ENCODE measurements around the gene GRIN2A. TPM values are rescaled to one million over a fixed set of nuclear protein-coding genes. Genes with fewer than 3 reads are reported as not detected.

GRIN2A gene
- total and polyA plus RNA-seq, 2 donors (not counting 3 experiments of a cell fraction or from before 2014, with no cell fraction given) = not detected

DNA sequence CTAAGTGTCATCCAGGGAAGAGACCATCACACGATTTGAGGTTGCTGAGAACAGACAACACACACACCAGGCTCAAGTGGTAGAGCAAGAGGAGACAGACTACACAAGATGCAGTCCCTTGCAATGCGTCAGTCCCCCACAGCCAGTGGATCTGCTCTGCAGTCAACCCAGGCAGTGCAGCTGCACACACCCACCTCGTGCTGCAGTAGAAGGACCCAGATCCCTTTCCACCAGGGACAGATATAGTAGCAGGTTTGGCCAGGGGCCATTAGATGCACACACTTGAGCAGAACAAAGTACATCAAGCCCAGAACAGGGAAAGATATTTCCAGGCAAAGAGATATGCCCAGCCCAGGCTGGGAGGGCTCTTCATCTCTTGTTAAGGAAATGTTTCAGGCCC, 112.9 kb downstream of the GRIN2A start:
- Histone ChIP-seq H3K27ac (ENCODE audit: insufficient read depth, low read depth, low read length) (no peak overlapping the region), H3K27me3 (ENCODE audit: control insufficient read depth in 2 of 2, insufficient read depth in 2 of 2, low read length in 2 of 2) (no peaks in the 10 kb centered on the region), H3K9me3 (replicated peaks; ENCODE audit: control insufficient read depth, insufficient read depth, low read length) (no peaks in the 10 kb centered on the region), H3K9me1 (replicated peaks; ENCODE audit: control insufficient read depth, extremely low read depth, insufficient read depth, low read length) (no peaks in the 10 kb centered on the region), H3K4me3 (replicated peaks in 1 of 3; ENCODE audit: insufficient read depth in 1 of 3, low read depth in 1 of 3, low read length in 3 of 3) (no peak overlapping the region), H3K4me2 (ENCODE audit: insufficient read depth, low read length) (no peak overlapping the region), H3K79me2 (ENCODE audit: control insufficient read depth, insufficient read depth, low read length) (no peaks in the 10 kb centered on the region), H3K9ac (replicated peaks; ENCODE audit: extremely low read depth, insufficient read depth, low read length) (no peak overlapping the region), H4K20me1 (replicated peaks; ENCODE audit: control insufficient read depth, extremely low read depth, insufficient read depth, low read length) (no peaks in the 10 kb centered on the region), H2AFZ (ENCODE audit: low read depth, low read length) (no peak overlapping the region), H3K4me1 (ENCODE audit: control insufficient read depth, extremely low read depth, insufficient read depth, low read length) (no peaks in the 10 kb centered on the region), H3K36me3 (ENCODE audit: control insufficient read depth in 2 of 2, extremely low read depth in 1 of 2, insufficient read depth in 2 of 2, low read length in 2 of 2) (no peaks in the 10 kb centered on the region)
- ChIA-PET CTCF (no interaction called here), POLR2A (no interaction called here)
- FAIRE-seq (no peak), DNase-seq (ENCODE audit: low read depth, low spot score) (no peak)
- dilution Hi-C loops (cut with MboI; ENCODE audit: extremely low pct_ligation_motif_present, low sequenced_read_pairs) (no loop called here), intact Hi-C loops (cut with micrococcal nuclease) (no loop called here)
- TF ChIP-seq, protein P1, sequence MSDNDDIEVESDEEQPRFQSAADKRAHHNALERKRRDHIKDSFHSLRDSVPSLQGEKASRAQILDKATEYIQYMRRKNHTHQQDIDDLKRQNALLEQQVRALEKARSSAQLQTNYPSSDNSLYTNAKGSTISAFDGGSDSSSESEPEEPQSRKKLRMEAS (IDR thresholded peaks at IDR 0.05; ENCODE audit: insufficient read depth, insufficient read length) = no peak
- TF ChIP-seq GATA2 (IDR thresholded peaks at IDR 0.05; ENCODE audit: insufficient read depth, insufficient read length, low read depth, low read length) (no peak), JUN (IDR thresholded peaks at IDR 0.05; ENCODE audit: borderline replicate concordance, insufficient read depth, insufficient read length, low read depth) (no peak), MYC (IDR thresholded peaks at IDR 0.05; ENCODE audit: low read depth, low read length) (no peak), POLR2AphosphoS5 (IDR thresholded peaks at IDR 0.05; ENCODE audit: insufficient read depth, low read depth, low read length) (no peak), CTCF (IDR thresholded peaks at IDR 0.05; ENCODE audit: extremely low read depth in 1 of 2, insufficient read depth in 1 of 2, low read depth in 1 of 2, low read length in 2 of 2) (no peak), FOS (IDR thresholded peaks at IDR 0.05; ENCODE audit: borderline replicate concordance, insufficient read depth, low read length) (no peak), EZH2 (IDR thresholded peaks at IDR 0.05; ENCODE audit: borderline replicate concordance, low read depth, low read length, severe bottlenecking) (no peak), POLR2A (IDR thresholded peaks at IDR 0.05; ENCODE audit: low read depth, low read length) (no peak)
- no TSS peak for BruUV-seq (replicated peaks)
